Measurements from ENCODE around the gene C14orf93. TPM values are rescaled to one million over a fixed set of nuclear protein-coding genes. Genes with fewer than 3 reads are reported as not detected.

The C14orf93 gene
- total and polyA plus RNA-seq, 9 of the 15 experiments (the other 6 are each of a cell fraction or from before 2014, with no cell fraction given), result 2.2 to 22.4 (median 16.1) TPM

- H2AFZ ChIP-seq (ENCODE audit: low read depth, low read length), result no peak overlapping the region
- POLR2A ChIA-PET, result interaction anchor here (1.0 kb wide), 1 partner anchor 41 kb away, joined by 6 read pairs; no protein-coding TSS in a partner anchor
- BruUV-seq (replicated peaks), result no TSS peak
- TF ChIP-seq CHD7 (IDR thresholded peaks at IDR 0.05; ENCODE audit: low read depth, low read length) (no peak), PTRF (tag; IDR thresholded peaks at IDR 0.05) (no peak), ZBTB33 (CRISPR knock-in tag; IDR thresholded peaks at IDR 0.05) (peak; percentile 55), E2F6 (IDR thresholded peaks at IDR 0.05; ENCODE audit: borderline replicate concordance in 1 of 2, extremely low read depth in 1 of 2, insufficient read depth in 1 of 2, insufficient read length in 1 of 2, low read depth in 1 of 2, low read length in 1 of 2, poor library complexity in 1 of 2, severe bottlenecking in 1 of 2) (no peak)
Observed at GRCh38 chr14:23047751-23048693, 38.1 kb upstream of the C14orf93 start.

More at GRCh38 chr14:23047751-23048693, 38.1 kb upstream of the C14orf93 start:
- peaks cover 15 to 30% of the 10 kb centered on the region in 2 experiments for H3K4me1 ChIP-seq (replicated peaks in 1 of 2; ENCODE audit: control insufficient read depth in 2 of 2, insufficient read depth in 2 of 2, low read length in 2 of 2)
- no peaks in the 10 kb centered on the region for H3K9me3 ChIP-seq (replicated peaks; ENCODE audit: control insufficient read depth, insufficient read depth, low read depth, low read length)
- no peak overlapping the region for H3K4me2 ChIP-seq (ENCODE audit: insufficient read depth, low read length)
- H3K27me3 ChIP-seq (ENCODE audit: control insufficient read depth in 2 of 2, insufficient read depth in 2 of 2, low read length in 2 of 2), result no peaks in the 10 kb centered on the region
- no peak overlapping the region for H3K4me3 ChIP-seq
- H3K79me2 ChIP-seq (ENCODE audit: control insufficient read depth, insufficient read depth, low read length), result no peaks in the 10 kb centered on the region
- 0 out of 4 replicates have a peak overlapping the region, but pooled peaks of 1 of the 2 experiments have one; percentile 15 for H3K9ac ChIP-seq (ENCODE audit: insufficient read depth in 1 of 2, low read depth in 2 of 2, low read length in 2 of 2)
- 93% methylated on average over 28 of the region's 85 CpGs for WGBS (ENCODE audit: insufficient coverage, low coverage, missing lambda C conversion rate)
- FAIRE-seq, result peak; percentile 55
- intact Hi-C loops (cut with micrococcal nuclease) (no loop called here), in situ Hi-C loops (cut with MboI) (no loop called here)
- H4K20me1 ChIP-seq (replicated peaks; ENCODE audit: control insufficient read depth, insufficient read depth, low read length), result no peaks in the 10 kb centered on the region
- peaks cover 3% of the 10 kb centered on the region; the same call in 1 of the 3 replicates for H3K36me3 ChIP-seq (ENCODE audit: control insufficient read depth, insufficient read depth, low read length)
- no peak for ATAC-seq
- DNase-seq (ENCODE audit: extremely low read depth in 1 of 4, low spot score in 3 of 4), result no peak
- no peaks in the 10 kb centered on the region for H3K9me1 ChIP-seq (ENCODE audit: control insufficient read depth, insufficient read depth, low read length)
- CTCF ChIA-PET (ENCODE audit: low intra/inter-chr PET ratio), result interaction anchor here (0.9 kb wide), 1 partner anchor 62 kb away, joined by 3 read pairs; no protein-coding TSS in a partner anchor
- no peak overlapping the region for H3K27ac ChIP-seq (ENCODE audit: extremely low read depth, low read depth, low read length)
